DMS 273 (cell line): Measurements from ENCODE around the gene LETM1.
A peak's percentile ranks its signal among the peaks of the same experiment; 100 is the strongest.

Experiments
- DNase-seq: peaks from one replicate; lab custom pipeline; 2025; ENCODE audit not compliant: unreplicated experiment; lab: John Stamatoyannopoulos, UW

Gene LETM1

DNA sequence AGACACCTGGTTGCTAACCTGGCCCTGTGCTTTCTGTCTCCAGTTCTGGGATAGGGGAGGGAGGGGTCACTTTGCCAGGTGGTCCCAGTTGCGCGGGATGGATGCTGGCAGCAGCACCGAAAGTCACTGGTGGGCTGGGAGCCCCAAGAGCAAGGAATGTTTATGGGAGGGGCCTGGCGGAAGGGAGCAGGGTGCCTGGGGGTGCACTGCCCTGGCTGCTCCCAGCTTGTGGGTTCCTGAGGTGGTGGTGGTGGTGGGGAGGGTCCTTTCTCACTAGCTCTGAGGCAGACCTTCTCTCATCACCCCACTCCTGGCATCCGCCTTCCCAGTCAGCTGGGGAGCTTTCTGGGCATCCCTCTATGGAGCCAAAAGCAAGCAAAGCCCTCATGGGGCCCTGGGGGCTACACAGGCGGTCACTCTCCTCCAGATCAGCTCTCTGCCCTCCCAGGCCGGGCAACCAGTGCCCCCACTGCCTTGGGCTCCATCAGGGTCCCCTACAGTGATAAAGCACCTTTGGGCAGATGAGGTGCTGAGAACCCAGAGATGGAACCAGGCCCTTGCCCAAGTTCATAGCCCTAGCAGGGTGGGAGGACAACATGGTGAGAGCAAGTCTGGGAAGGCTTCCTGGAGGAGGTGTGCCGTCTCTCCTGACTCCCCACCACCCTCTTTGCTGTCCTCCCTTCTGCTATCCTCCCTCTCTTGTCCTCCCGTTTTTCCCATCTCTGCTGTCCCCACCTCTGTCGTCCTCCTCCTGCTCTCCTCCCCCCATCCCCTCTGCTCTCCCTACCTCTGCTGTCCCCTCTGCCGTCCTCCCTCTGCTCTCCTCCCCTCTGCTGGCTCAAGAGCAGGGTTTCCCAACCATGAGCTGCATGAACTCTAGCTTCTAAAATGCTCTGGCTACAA is 46.9 kb downstream of the LETM1 start:
- DNase-seq: no peak

DNA sequence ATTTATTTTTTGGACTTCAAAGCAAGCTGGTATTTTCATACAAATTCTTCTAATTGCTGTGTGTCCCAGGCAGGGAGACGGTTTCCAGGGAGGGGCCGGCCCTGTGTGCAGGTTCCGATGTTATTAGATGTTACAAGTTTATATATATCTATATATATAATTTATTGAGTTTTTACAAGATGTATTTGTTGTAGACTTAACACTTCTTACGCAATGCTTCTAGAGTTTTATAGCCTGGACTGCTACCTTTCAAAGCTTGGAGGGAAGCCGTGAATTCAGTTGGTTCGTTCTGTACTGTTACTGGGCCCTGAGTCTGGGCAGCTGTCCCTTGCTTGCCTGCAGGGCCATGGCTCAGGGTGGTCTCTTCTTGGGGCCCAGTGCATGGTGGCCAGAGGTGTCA is 47.6 kb downstream of the LETM1 start:
- DNase-seq: no peak

DNA sequence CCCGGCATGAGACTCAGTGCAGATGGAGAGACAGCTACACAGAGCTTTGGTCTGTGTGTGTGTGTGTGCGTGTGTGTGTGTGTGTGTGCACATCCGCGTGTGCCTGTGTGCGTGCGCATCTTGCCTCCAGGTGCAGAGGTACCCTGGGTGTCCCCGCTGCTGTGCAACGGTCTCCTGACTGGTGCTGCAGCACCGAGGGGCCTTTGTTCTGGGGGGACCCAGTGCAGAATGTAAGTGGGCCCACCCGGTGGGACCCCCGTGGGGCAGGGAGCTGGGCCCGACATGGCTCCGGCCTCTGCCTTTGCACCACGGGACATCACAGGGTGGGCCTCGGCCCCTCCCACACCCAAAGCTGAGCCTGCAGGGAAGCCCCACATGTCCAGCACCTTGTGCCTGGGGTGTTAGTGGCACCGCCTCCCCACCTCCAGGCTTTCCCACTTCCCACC is 48.6 kb downstream of the LETM1 start:
- DNase-seq: no peak

DNA sequence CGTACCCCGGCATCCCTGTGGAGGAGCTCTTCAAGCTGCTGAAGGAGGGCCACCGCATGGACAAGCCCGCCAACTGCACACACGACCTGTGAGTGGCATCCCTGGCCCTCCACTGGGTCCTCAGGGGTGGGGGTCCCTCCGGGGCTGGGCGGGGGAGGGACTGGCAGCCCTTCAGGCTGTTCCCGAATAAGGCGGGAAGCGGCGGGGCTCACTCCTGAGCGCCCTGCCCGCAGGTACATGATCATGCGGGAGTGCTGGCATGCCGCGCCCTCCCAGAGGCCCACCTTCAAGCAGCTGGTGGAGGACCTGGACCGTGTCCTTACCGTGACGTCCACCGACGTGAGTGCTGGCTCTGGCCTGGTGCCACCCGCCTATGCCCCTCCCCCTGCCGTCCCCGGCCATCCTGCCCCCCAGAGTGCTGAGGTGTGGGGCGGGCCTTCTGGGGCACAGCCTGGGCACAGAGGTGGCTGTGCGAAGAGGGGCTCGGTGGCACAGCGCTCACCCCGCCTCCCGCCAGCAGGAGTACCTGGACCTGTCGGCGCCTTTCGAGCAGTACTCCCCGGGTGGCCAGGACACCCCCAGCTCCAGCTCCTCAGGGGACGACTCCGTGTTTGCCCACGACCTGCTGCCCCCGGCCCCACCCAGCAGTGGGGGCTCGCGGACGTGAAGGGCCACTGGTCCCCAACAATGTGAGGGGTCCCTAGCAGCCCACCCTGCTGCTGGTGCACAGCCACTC is 49.2 kb downstream of the LETM1 start:
- DNase-seq: no peak

DNA sequence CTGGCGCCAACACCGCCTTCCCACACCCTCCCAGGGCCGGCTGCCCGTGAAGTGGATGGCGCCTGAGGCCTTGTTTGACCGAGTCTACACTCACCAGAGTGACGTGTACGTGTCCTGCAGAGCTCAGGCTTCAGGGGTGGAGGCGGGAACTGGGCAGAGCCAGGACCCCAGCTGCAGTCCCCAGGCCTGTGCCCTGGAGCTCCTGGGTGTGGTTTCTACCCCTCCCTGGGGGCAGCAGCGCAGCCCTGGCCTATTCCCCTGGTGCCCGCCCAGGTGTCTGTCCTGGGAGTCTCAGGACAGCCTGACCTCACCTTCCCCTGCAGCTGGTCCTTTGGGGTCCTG is 49.8 kb downstream of the LETM1 start:
- no peak for DNase-seq

DNA sequence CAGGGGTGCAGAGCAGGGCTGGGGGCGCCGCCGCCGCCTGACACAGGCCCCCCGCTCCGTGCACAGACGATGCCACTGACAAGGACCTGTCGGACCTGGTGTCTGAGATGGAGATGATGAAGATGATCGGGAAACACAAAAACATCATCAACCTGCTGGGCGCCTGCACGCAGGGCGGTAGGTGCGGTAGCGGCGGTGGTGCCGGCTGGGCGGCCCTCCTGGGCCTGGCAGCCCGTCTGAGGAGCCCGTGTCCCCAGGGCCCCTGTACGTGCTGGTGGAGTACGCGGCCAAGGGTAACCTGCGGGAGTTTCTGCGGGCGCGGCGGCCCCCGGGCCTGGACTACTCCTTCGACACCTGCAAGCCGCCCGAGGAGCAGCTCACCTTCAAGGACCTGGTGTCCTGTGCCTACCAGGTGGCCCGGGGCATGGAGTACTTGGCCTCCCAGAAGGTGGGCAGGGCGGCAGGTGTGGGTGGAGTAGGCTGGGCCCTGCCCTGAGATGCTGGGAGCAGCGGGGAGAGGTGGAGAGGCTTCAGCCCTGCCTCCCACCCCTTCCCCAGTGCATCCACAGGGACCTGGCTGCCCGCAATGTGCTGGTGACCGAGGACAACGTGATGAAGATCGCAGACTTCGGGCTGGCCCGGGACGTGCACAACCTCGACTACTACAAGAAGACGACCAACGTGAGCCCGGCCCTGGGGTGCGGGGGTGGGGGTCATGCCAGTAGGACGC is 50.3 kb downstream of the LETM1 start:
- DNase-seq: no peak

GRCh38 chr4:1804638-1805492 is 51.1 kb downstream of the LETM1 start:
- DNase-seq: no peak

- no peak for DNase-seq
Measured at GRCh38 chr4:1803523-1804423, 52.2 kb downstream of the LETM1 start.

- no peak for DNase-seq
Measured at GRCh38 chr4:1802720-1803522, 53.0 kb downstream of the LETM1 start.

GRCh38 chr4:1802151-1802715 is 53.7 kb downstream of the LETM1 start:
- DNase-seq: peak; percentile 71

DNA sequence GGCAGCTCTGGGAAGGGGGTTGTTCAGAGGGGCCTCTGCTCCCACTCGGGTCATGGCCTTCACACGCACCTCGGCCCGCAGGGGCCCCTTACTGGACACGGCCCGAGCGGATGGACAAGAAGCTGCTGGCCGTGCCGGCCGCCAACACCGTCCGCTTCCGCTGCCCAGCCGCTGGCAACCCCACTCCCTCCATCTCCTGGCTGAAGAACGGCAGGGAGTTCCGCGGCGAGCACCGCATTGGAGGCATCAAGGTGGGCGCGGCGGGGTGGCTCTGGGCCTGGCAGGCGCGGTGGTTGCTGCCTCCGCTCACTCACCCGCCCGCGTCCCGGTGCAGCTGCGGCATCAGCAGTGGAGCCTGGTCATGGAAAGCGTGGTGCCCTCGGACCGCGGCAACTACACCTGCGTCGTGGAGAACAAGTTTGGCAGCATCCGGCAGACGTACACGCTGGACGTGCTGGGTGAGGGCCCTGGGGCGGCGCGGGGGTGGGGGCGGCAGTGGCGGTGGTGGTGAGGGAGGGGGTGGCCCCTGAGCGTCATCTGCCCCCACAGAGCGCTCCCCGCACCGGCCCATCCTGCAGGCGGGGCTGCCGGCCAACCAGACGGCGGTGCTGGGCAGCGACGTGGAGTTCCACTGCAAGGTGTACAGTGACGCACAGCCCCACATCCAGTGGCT is 54.5 kb downstream of the LETM1 start:
- no peak for DNase-seq

- DNase-seq: no peak
Measured at GRCh38 chr4:1800805-1801204, 55.2 kb downstream of the LETM1 start.

DNA sequence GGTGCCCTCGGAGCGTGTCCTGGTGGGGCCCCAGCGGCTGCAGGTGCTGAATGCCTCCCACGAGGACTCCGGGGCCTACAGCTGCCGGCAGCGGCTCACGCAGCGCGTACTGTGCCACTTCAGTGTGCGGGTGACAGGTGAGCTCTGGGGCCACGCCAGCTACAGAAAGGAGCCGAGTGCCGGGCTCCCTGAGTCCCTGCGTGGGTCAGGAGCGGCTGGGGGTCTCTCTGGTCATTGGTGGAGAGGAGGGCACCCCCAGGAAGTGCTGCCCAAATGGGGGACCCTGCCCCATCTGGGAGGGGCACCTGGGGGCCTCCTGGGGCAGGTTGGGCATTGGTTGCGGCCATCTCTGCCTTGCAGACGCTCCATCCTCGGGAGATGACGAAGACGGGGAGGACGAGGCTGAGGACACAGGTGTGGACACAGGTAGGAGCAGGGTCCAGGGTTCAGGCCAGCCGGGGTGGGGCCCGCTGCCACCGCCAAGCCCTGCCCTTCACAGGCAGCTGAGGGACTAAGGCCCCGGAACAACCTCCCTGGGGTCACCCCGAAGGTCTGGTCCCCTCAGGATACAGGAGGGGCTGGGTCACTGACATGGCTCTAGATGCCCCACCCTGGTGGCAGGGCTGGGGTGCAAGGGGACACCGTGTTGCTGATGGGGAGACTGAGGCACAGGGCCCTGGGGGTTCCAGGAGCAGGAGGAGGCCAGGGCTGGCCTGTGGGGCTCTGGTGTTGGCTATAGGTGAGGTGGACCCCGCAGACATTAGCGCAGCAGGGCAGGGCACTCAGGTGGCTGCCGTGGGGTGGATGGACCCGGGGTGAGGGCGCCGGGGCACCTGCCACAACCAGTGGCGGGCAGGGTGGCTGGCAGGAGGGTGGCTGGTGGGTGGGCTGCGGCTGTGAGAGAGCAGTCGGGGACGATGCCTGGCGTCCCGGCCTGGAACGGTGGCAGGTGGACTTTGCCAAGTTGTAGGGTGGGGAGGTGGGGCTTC is 56.3 kb downstream of the LETM1 start:
- no peak for DNase-seq

DNA sequence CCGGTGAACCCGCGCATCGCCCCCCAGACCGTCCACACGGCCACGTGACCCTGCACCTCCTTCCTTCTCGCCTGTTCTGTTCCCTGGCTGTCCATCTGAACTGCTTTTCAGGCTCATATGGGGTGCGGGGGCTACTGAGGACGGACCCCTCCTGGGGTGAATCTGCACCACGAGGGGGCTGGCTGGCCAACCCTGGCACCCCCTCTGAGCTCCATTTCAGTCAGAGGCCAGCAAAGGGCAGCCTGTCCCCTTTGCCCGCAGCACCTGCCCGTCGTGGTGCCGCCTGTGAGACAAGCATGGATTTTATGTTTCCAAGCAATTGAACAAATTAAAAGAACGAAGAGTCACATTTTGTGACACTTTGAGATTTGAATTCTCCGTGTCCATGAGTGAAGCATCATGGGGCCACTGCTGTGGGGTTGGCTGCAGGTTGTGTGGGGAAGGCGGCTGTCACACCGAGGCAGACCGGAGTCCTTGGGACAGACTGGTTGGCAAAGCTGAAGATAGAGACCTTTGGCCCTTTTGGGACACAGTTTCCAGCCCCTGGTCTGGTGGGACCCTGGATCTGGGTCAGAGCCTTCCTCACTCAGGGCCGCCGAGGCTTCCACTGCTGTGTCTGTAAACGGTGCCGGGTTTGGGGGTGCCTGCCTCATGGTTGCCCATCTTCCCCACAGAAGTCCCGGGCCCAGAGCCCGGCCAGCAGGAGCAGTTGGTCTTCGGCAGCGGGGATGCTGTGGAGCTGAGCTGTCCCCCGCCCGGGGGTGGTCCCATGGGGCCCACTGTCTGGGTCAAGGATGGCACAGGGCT is 57.2 kb downstream of the LETM1 start:
- DNase-seq: no peak

GRCh38 chr4:1797861-1798579 is 57.9 kb downstream of the LETM1 start:
- no peak for DNase-seq
